Thyroid gland (tissue), 4 donors: ENCODE results near the gene GRN. TPM values are rescaled to one million over a fixed set of nuclear protein-coding genes. Genes with fewer than 3 reads are reported as not detected.

Source experiments
- DNase-seq, 2 donors: peaks; one replicate each; pipeline ENCODE4 v3.0.0-alpha.2; 2019
- H3K27ac ChIP-seq, 3 donors: fragments of 200-600 bp; sonication (generic); 1 replicate in 2 of 3; 2 replicates in 1 of 3; pipeline ENCODE4 v1.5.1; 2016 to 2019; ENCODE audit warnings: mild to moderate bottlenecking in 1 of 3, moderate library complexity in 1 of 3
- H3K27me3 ChIP-seq: fragments of 200-600 bp; sonication (generic); one replicate; pipeline ENCODE4 v1.5.1; 2019
- H3K36me3 ChIP-seq, 2 donors: fragments of 200-600 bp; sonication (generic); one replicate each; pipeline ENCODE4 v1.5.1; 2016 to 2019
- H3K4me1 ChIP-seq, 2 donors: fragments of 200-600 bp; sonication (generic); one replicate each; pipeline ENCODE4 v1.5.1; 2017 to 2019
- H3K4me3 ChIP-seq, 3 donors: fragments of 200-600 bp; sonication (generic); replicated peaks in 1 of 3; 1 replicate in 2 of 3; 2 replicates in 1 of 3; pipeline ENCODE4 v1.5.1; 2016; ENCODE audit warnings: mild to moderate bottlenecking in 1 of 3
- H3K9me3 ChIP-seq: fragments of 200-600 bp; sonication (generic); one replicate; pipeline ENCODE4 v1.5.1; 2017
- POLR2A ChIP-seq, 2 donors: fragments of 450-650 bp; IDR thresholded peaks; one replicate each; pipeline ENCODE4 v1.6.1; 2017; ENCODE audit warnings: antibody characterized with exemption in 2 of 2, mild to moderate bottlenecking in 2 of 2, moderate library complexity in 1 of 2
- WGBS, 2 donors: methylation state at CpG; one replicate each; pipeline ENCODE4 v1.1.5; 2017; 5-methylcytosine and 5-hydroxymethylcytosine counted together
- intact Hi-C: fragments of 100-400 bp; cut with DNase I; formaldehyde crosslinking; loops from one replicate; pipeline ENCODE4 v1.15.1; 2023
- total RNA-seq, 4 donors: library from RNA; depleted of rRNA; stranded (reverse); fragments of >200 nt; gene quantifications; one replicate each; pipeline ENCODE4 v1.2.3, GENCODE V29; 2016
- TF ChIP-seq, protein P1 (sequence below), 6 experiments: fragments of 200-600 bp in 3 of 6; fragments of 450-650 bp in 3 of 6; sonication (generic) in 3 of 6; IDR thresholded peaks; one replicate each; pipeline ENCODE4 v1.5.1; 2016 to 2019; ENCODE audit warnings: antibody characterized with exemption in 6 of 6, mild to moderate bottlenecking in 2 of 6, inconsistent platforms in 1 of 6, moderate library complexity in 1 of 6

The GRN gene
- 100 to 1,000 TPM; 259 to 292 (median 264) TPM for total RNA-seq

DNA sequence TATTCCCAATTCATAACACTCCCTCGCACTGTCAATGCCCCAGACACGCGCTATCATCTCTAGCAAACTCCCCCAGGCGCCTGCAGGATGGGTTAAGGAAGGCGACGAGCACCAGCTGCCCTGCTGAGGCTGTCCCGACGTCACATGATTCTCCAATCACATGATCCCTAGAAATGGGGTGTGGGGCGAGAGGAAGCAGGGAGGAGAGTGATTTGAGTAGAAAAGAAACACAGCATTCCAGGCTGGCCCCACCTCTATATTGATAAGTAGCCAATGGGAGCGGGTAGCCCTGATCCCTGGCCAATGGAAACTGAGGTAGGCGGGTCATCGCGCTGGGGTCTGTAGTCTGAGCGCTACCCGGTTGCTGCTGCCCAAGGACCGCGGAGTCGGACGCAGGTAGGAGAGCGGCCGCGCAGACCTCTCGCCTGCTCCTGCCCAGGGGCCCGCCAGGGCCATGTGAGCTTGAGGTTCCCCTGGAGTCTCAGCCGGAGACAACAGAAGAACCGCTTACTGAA lies at the start of gene GRN:
Gene GRN (plus strand): TSS at position 364 of the 515 bp plus-strand sequence. CDS start 3,863 bp downstream, outside the sequence.
- no peaks in the 10 kb centered on the region for H3K9me3 ChIP-seq
- peaks cover 0 to 4% of the 10 kb centered on the region in 2 donors for H3K36me3 ChIP-seq
- H3K27ac ChIP-seq: peak within 1 kb of the TSS; percentile 40 to 88 (median 83)
- 0 to 1% methylated on average over 21 to 26 of the region's 26 CpGs for WGBS, 2 donors
- no peaks in the 10 kb centered on the region for H3K27me3 ChIP-seq
- intact Hi-C loops: loop anchor here (5.0 kb wide), 1 partner anchor 143 kb away; no protein-coding TSS in a partner anchor
- H3K4me1 ChIP-seq: peaks cover 6 to 14% of the 10 kb centered on the region in 2 donors
- H3K4me3 ChIP-seq: peak within 1 kb of the TSS; percentile 46 to 88 (median 82)
- DNase-seq: peak; percentile 97 to 98
- TF ChIP-seq, protein P1, sequence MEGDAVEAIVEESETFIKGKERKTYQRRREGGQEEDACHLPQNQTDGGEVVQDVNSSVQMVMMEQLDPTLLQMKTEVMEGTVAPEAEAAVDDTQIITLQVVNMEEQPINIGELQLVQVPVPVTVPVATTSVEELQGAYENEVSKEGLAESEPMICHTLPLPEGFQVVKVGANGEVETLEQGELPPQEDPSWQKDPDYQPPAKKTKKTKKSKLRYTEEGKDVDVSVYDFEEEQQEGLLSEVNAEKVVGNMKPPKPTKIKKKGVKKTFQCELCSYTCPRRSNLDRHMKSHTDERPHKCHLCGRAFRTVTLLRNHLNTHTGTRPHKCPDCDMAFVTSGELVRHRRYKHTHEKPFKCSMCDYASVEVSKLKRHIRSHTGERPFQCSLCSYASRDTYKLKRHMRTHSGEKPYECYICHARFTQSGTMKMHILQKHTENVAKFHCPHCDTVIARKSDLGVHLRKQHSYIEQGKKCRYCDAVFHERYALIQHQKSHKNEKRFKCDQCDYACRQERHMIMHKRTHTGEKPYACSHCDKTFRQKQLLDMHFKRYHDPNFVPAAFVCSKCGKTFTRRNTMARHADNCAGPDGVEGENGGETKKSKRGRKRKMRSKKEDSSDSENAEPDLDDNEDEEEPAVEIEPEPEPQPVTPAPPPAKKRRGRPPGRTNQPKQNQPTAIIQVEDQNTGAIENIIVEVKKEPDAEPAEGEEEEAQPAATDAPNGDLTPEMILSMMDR (IDR thresholded peaks at IDR 0.05): no peak
- peak; percentile 69 to 96 for TF ChIP-seq POLR2A (IDR thresholded peaks at IDR 0.05)

DNA sequence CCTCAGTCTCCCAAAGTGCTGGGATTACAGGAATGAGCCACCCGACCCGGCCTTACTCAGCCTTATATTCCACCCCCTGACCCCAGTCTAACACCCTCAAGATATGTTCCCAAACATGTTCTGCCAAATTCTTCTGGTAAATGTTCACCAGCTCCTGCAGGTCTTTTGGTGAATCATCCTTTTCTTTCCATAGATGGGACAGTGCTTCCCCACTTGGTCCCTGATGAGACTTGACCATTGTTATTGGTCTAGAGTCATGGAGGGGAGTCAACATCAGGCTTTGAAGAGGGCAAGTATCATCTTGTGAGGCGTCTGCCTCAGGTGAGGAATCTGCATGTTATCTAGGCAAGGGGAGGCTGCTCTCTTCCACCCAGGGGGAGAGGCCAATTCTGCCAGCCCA lies 47.1 kb upstream of the GRN start:
- Histone ChIP-seq H3K4me3 (no peak overlapping the region), H3K4me1 (no peaks in the 10 kb centered on the region), H3K27ac (no peak overlapping the region), H3K27me3 (no peaks in the 10 kb centered on the region), H3K36me3 (no peaks in the 10 kb centered on the region), H3K9me3 (no peaks in the 10 kb centered on the region)
- TF ChIP-seq POLR2A (IDR thresholded peaks at IDR 0.05): no peak
- TF ChIP-seq, protein P1 (IDR thresholded peaks at IDR 0.05): no peak
- 85 to 95% methylated on average over 3 of the region's 3 CpGs for WGBS, 2 donors
- DNase-seq: no peak
- intact Hi-C loops: no loop called here

DNA sequence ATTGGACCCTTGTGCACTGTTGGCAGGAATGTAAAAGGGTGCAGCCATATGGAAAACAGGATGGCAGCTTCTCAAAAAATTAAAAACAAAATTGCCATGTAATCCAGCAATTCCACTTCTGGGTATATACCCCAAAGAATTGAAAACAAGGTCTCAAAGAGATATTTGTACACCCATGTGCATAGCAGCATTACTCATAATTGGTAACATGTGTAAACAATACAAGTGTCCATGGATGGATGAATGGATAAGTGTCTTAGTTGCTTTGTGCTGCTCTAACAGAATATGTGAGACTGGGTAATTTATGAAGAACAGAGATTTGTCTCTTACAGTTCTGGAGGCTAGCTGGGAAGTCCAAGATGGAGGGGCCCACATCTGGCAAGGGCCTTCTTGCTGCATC lies 40.5 kb upstream of the GRN start:
- no peak for DNase-seq
- Histone ChIP-seq H3K4me1 (peaks cover 22 to 36% of the 10 kb centered on the region in 2 donors), H3K36me3 (no peaks in the 10 kb centered on the region), H3K27me3 (no peaks in the 10 kb centered on the region), H3K4me3 (no peak overlapping the region), H3K27ac (no peak overlapping the region), H3K9me3 (no peaks in the 10 kb centered on the region)
- intact Hi-C loops: loop anchor here (5.0 kb wide), 1 partner anchor 203 kb away; no protein-coding TSS in a partner anchor
- TF ChIP-seq, protein P1 (IDR thresholded peaks at IDR 0.05): no peak
- TF ChIP-seq POLR2A (IDR thresholded peaks at IDR 0.05): no peak

DNA sequence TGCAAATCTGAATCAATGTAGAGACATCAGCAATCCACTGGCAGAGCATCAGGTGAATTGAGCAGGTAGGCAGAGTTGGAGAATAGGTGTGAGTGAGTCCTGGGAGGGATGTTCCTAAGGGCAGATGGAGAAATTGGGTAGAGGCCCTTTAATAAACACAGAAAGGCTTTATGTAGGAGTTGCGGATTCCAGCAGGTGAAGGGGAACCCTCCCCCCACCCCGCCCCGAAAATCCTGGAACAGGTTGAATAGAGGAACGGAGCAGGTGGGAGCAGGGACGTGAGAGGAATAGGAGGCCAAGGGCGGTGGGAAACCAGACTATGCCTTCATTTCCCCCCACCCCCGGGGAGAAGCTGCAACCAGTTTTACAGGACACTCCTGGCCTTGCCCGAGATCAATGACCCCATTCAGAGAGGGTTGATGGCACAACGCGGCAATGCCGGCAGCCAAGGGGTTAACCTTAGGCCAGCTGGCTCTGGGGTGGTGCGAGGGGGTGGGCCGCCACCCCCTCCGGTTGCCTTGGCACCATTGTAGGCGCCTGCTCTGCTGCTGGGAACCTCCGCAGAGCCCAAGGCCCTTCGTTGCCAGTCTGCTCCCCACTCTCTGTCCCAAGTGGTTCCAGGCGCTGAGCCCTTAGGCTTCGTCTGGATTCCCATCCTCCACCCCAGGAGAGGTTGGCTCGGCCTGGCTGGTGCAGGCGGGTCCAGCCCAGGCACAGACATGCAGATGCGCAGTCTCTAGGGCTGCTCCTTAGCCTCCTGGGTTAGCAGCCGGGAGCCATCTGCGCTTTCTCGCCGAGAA lies 37.5 kb upstream of the GRN start:
- TF ChIP-seq, protein P1 (IDR thresholded peaks at IDR 0.05): no peak
- TF ChIP-seq POLR2A (IDR thresholded peaks at IDR 0.05): no peak
- Histone ChIP-seq H3K36me3 (no peaks in the 10 kb centered on the region), H3K27ac (peak overlapping the region; percentile 36 to 74 (median 47)), H3K9me3 (no peaks in the 10 kb centered on the region), H3K27me3 (no peaks in the 10 kb centered on the region), H3K4me1 (peaks cover 22 to 36% of the 10 kb centered on the region in 2 donors), H3K4me3 (peak overlapping the region in 1 of 3 donors; percentile 41)
- intact Hi-C loops: loop anchor here (5.0 kb wide), 1 partner anchor 200 kb away; no protein-coding TSS in a partner anchor
- DNase-seq: peak; percentile 88 to 90
- 5 to 6% methylated on average over 14 to 16 of the region's 26 CpGs for WGBS, 2 donors
